Mucosa of stomach (tissue), 1 donor: ENCODE measurements around the gene LPAR1.

Experiments used
- H3K27me3 ChIP-seq: one replicate; pipeline ENCODE4 v1.7.0; 2013; ENCODE audit warnings: mild to moderate bottlenecking, low read length; ENCODE audit not compliant: control insufficient read depth, insufficient read depth
- H3K36me3 ChIP-seq: one replicate; pipeline ENCODE4 v1.7.0; 2013; ENCODE audit warnings: low read length; ENCODE audit not compliant: control insufficient read depth, insufficient read depth
- H3K4me1 ChIP-seq: one replicate; pipeline ENCODE4 v1.7.0; 2013; ENCODE audit warnings: mild to moderate bottlenecking, low read length; ENCODE audit not compliant: control insufficient read depth, insufficient read depth
- H3K4me3 ChIP-seq: one replicate; pipeline ENCODE4 v1.7.0; 2013; ENCODE audit warnings: low read length
- H3K9ac ChIP-seq: one replicate; pipeline ENCODE4 v1.7.0; 2013; ENCODE audit warnings: mild to moderate bottlenecking, low read length, moderate library complexity
- H3K9me3 ChIP-seq: one replicate; pipeline ENCODE4 v1.7.0; 2013; ENCODE audit warnings: mild to moderate bottlenecking, low read length, moderate library complexity; ENCODE audit not compliant: control insufficient read depth
- donor health status: Pancreatic carcinoma.

Gene LPAR1

DNA sequence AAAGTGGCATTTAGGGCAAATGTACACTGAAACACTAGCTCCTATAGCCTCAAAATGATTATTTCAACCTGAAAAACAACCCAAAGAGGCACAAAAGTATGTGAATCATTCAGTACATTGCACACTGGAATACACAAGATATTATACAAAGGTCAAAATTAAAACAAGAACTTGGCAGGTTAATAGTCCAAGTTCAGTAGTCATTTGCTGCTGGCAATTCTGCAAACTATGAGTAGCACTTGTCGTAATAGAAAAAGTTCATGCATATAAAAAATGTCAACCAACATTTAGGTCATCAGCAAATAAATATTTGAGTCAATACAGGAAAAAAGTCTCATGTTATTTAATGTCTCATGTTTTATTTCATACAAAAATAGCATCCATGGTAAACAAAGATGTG lies 98.7 kb downstream of the LPAR1 start:
- H3K36me3 ChIP-seq: no peaks in the 10 kb centered on the region
- H3K9me3 ChIP-seq: no peaks in the 10 kb centered on the region
- H3K27me3 ChIP-seq: no peaks in the 10 kb centered on the region
- peaks cover 17% of the 10 kb centered on the region for H3K4me1 ChIP-seq
- H3K9ac ChIP-seq: no peak overlapping the region
- no peak overlapping the region for H3K4me3 ChIP-seq

DNA sequence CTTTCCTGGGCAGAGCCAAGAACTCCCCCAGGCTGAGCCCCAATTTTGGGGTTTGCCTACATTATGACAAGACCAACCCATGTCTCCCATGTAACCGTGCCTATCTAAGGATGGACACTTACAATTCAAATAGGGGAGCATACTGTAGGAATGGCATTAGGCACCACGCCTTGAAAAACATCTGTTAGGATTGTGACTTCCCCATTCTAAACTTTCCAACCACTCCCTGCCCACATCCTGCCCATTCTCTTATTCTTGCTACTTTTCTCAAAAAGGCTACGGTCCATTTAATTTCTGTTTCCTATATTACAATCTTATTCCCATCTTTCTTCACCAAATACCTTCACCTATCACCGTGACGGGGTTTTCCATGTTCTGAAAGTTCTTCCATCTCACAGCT lies 99.2 kb downstream of the LPAR1 start:
- no peak overlapping the region for H3K4me3 ChIP-seq
- H3K27me3 ChIP-seq: no peaks in the 10 kb centered on the region
- no peaks in the 10 kb centered on the region for H3K9me3 ChIP-seq
- no peak overlapping the region for H3K9ac ChIP-seq
- H3K4me1 ChIP-seq: peaks cover 17% of the 10 kb centered on the region
- H3K36me3 ChIP-seq: no peaks in the 10 kb centered on the region

DNA sequence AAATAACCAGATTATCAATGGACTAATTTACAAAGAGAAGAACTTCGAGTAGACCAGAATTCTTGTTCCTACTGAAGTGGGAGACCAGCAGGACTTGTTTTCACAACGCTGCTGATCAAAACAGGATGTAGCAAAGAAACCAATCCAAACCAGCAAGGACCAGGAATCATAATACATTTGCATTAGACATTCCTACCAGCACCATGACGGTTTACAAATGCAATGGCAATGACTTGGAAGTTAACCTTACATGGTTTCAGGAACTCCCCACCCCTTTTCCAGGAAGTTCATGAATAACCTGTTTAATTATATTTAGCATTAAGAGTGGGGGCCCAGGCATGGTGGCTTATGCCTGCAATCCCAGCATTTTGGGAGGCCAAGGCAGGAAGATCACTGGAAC lies 100.0 kb downstream of the LPAR1 start:
- Histone ChIP-seq H3K27me3 (no peaks in the 10 kb centered on the region), H3K4me3 (no peak overlapping the region), H3K36me3 (no peaks in the 10 kb centered on the region), H3K4me1 (peaks cover 17% of the 10 kb centered on the region), H3K9ac (no peak overlapping the region), H3K9me3 (no peaks in the 10 kb centered on the region)

DNA sequence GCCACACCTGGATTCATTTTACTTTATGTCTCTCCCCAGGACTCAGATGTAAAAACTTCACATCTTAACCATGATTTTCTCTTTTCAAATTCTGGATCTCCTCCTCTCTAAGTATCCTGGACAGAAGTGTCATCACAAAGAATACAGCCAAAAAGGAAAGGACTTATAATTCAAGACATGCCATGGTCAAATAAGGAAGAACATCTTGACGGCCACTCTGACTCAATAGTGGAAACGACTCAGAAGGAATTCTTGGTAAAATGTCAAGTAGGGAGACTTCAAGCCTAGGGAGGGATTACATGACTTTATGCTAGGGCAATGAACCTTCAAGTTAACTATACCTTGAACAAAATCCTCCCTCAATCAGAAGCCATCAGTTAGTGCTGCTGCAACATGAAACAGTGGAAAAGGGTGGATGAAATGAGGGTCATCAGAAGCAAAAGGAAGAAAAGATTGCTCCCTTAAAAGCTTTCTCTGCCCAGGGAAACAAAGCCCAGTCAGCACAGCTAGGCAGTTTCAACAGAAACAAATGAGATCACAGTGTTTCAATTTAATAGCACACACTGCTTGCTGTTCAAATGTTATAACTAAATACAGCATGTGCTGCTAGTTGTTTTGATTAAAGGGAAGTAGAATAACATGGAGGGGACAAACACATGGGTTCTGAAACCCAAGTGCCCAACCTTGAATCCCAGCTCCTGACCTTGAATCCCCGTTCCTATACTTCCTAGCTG lies 101.4 kb downstream of the LPAR1 start:
- H3K27me3 ChIP-seq: no peaks in the 10 kb centered on the region
- peaks cover 17% of the 10 kb centered on the region for H3K4me1 ChIP-seq
- no peak overlapping the region for H3K9ac ChIP-seq
- H3K4me3 ChIP-seq: no peak overlapping the region
- H3K9me3 ChIP-seq: no peaks in the 10 kb centered on the region
- no peaks in the 10 kb centered on the region for H3K36me3 ChIP-seq

DNA sequence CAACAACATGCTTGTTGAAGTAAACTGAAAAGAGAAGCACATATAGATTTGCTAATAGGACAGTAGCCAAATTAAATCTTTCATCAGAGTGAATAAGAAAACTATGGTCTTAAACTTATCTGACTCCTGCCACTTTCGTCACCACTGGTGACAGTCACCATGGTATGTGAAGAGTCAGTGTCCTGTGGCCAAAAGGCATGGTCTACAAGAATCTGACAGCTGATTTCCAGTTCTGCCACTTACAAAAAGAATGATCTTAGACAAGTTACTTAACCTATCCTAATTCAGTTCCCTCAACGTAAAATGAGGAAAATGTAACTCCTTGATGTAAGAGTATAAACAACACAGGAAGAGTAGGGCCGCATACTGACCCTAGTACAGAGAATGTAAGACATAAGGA lies 102.0 kb downstream of the LPAR1 start:
- no peaks in the 10 kb centered on the region for H3K27me3 ChIP-seq
- H3K4me3 ChIP-seq: no peak overlapping the region
- H3K4me1 ChIP-seq: peaks cover 17% of the 10 kb centered on the region

DNA sequence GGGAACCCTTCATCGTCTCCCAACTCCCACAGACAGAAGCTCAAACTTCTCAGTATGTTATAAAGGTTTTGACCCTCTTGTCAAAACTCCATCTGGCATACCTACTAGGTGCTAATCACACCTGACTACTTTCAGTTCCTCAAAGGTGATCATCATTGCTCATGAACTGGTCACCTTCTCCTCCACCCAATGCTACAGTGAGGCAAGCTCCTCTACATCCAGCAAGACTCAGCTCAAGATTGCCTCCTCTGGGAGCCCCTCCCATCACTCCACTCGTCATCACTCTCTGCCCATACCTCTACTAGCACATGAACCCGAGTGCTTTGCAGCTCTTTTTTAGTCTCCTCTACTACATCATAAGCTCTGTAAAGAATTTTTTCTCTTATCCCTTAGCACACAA lies 102.4 kb downstream of the LPAR1 start:
- Histone ChIP-seq H3K9ac (no peak overlapping the region), H3K27me3 (no peaks in the 10 kb centered on the region), H3K4me1 (peaks cover 17% of the 10 kb centered on the region), H3K4me3 (no peak overlapping the region), H3K36me3 (no peaks in the 10 kb centered on the region), H3K9me3 (no peaks in the 10 kb centered on the region)

More for the DNA sequence above, 102.0 kb downstream of the LPAR1 start:
- Histone ChIP-seq H3K9ac (no peak overlapping the region), H3K36me3 (no peaks in the 10 kb centered on the region), H3K9me3 (no peaks in the 10 kb centered on the region)

DNA sequence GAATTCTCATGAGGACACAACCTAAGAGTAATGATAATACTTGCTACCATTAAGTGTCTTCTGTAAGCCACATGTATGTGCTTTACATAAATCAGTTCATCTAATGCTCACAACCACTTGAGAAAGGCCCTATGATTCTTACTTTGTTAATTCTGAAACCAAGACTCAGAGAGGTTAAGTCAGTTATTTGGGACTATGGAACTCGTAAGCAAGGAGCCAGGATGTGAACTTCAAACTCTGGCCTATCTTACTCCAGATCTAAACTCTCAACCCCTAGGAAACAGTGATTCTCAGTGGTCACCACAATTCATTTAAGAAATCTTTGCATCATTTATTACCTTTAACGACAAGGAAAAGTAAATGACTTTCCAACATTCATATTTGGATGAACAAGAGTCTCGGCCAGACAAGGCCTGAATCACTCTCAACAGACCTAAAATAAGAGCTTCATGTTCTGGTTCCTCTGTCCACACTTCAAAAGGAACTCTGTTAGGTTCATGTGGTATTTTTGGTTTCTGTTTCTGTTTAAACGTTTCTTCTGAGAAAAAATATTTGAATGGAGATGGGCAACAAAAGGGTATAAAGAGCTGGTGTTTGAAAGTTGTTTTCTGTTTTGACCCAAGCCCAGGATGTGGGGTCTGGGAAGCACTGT lies 104.8 kb downstream of the LPAR1 start:
- H3K9ac ChIP-seq: no peak overlapping the region
- H3K9me3 ChIP-seq: no peaks in the 10 kb centered on the region
- peaks cover 17% of the 10 kb centered on the region for H3K4me1 ChIP-seq
- no peaks in the 10 kb centered on the region for H3K36me3 ChIP-seq
- no peak overlapping the region for H3K4me3 ChIP-seq
- no peaks in the 10 kb centered on the region for H3K27me3 ChIP-seq

DNA sequence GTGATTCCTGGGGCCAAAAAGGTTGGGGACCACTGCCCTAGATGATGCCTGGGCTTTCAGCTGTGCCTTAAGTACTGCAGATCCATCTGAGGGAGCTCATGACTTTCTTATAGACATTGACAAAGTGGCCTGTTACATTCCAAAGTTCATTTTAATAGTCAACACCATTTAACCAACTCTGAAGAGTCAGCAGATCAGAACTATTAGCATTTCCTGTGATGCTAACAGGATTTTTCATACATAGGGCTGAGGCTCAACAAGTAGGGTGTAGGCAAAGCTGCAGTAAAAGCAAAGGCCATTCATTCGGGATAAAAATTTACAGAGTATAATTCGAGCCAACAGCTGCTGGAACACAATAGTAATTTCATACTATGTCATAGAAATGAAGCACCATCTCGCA lies 105.4 kb downstream of the LPAR1 start:
- no peaks in the 10 kb centered on the region for H3K36me3 ChIP-seq

DNA sequence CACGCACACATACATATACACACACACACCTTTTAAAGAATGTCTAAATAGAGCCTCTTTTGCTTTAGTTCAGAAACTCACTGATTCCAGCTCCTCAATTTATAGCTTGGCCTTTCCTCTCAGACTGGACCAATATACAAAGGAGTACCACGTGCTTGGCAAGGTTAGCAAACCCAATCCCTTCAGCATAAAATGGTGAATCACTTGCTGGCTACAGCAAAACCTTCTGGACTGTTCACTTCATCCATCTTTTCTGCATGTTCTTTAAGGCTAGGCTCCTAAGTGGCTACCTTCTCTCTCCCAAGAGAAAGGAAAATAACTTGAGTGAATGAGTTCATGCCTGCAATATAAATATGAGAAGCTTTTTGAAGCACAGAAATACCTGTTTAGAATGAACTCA lies 109.7 kb downstream of the LPAR1 start:
- Histone ChIP-seq H3K9ac (no peak overlapping the region), H3K36me3 (no peaks in the 10 kb centered on the region), H3K9me3 (no peaks in the 10 kb centered on the region), H3K4me1 (peaks cover 14% of the 10 kb centered on the region), H3K4me3 (no peak overlapping the region), H3K27me3 (no peaks in the 10 kb centered on the region)

More for the DNA sequence above, 105.4 kb downstream of the LPAR1 start:
- Histone ChIP-seq H3K4me1 (peaks cover 14% of the 10 kb centered on the region), H3K9me3 (no peaks in the 10 kb centered on the region), H3K4me3 (no peak overlapping the region), H3K9ac (no peak overlapping the region), H3K27me3 (no peaks in the 10 kb centered on the region)

DNA sequence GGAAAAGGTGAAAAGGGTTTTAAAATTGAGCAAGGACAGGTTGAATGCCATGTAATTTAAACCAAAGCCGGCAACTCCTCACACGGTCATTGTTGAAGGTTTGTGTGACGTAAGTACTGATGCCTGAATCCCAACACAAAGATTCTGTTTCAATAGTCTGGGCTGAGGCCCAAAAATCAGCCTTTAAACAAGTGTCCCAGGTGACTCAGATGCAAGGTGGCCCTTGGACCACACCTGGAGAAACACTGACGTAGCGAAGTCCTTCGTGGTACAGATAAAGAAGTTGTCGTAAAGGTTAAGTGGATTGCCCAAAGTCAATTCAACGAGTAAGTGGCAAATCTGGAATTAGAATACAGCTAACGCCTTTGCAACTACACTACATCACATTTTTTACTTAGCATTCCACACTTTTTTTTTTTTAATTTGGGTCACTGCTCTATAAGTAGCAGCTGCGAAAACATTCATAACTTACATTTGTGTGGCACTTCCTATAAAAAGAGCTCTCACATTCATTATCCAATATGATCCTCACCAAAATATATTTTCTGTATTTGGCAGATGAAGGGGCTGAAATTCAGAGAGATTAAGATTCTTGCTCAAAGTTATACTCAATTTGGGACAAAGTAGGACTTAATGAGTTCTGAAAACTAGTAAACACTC lies 111.3 kb downstream of the LPAR1 start:
- Histone ChIP-seq H3K4me3 (no peak overlapping the region), H3K9ac (no peak overlapping the region), H3K9me3 (no peaks in the 10 kb centered on the region), H3K36me3 (no peaks in the 10 kb centered on the region), H3K4me1 (peaks cover 14% of the 10 kb centered on the region), H3K27me3 (no peaks in the 10 kb centered on the region)

DNA sequence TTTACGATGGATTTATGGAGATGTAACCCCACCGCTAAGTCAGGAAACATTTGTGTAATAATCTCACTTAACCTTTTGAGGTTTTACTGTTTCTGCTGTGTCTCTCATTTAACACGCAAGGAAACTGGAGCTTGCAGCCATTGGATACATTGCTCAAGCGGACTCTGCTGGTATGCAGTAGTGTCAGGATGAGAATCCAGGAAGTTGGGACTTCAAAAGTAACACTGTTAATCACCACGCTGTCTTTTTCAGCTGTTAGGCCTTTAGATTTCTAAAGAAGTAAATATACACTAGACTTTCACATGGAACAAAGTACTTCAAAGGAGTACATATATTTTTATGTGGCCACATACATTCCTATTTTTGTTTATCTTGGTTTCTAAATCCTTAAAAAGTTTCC lies 114.7 kb downstream of the LPAR1 start:
- Histone ChIP-seq H3K27me3 (no peaks in the 10 kb centered on the region), H3K4me1 (peaks cover 21% of the 10 kb centered on the region), H3K4me3 (no peak overlapping the region), H3K36me3 (no peaks in the 10 kb centered on the region), H3K9ac (no peak overlapping the region), H3K9me3 (no peaks in the 10 kb centered on the region)

DNA sequence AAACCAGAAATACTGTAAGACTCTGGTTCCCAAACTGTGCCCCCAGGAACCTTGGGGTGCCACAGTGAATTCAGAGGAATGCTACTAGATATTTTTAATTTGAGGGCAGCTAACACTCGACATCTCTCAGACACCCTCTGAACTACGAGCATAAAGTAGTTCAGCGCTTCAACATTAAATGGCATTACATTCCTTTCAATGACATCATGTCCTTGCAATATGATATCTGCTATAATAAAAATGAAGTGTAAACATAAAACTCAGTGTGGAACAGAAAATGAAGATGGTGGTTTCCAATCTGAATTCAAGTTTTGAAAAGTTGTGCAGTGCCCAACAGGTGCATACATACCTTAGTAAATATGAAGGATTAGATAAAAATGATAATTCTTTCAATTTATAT lies 116.1 kb downstream of the LPAR1 start:
- H3K4me1 ChIP-seq: peaks cover 16% of the 10 kb centered on the region
- H3K36me3 ChIP-seq: no peaks in the 10 kb centered on the region
- H3K9ac ChIP-seq: no peak overlapping the region
- no peaks in the 10 kb centered on the region for H3K9me3 ChIP-seq
- no peaks in the 10 kb centered on the region for H3K27me3 ChIP-seq
- H3K4me3 ChIP-seq: no peak overlapping the region
